ENCODE results near the gene MLNR.

MLNR gene, protein sequence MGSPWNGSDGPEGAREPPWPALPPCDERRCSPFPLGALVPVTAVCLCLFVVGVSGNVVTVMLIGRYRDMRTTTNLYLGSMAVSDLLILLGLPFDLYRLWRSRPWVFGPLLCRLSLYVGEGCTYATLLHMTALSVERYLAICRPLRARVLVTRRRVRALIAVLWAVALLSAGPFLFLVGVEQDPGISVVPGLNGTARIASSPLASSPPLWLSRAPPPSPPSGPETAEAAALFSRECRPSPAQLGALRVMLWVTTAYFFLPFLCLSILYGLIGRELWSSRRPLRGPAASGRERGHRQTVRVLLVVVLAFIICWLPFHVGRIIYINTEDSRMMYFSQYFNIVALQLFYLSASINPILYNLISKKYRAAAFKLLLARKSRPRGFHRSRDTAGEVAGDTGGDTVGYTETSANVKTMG

DNA sequence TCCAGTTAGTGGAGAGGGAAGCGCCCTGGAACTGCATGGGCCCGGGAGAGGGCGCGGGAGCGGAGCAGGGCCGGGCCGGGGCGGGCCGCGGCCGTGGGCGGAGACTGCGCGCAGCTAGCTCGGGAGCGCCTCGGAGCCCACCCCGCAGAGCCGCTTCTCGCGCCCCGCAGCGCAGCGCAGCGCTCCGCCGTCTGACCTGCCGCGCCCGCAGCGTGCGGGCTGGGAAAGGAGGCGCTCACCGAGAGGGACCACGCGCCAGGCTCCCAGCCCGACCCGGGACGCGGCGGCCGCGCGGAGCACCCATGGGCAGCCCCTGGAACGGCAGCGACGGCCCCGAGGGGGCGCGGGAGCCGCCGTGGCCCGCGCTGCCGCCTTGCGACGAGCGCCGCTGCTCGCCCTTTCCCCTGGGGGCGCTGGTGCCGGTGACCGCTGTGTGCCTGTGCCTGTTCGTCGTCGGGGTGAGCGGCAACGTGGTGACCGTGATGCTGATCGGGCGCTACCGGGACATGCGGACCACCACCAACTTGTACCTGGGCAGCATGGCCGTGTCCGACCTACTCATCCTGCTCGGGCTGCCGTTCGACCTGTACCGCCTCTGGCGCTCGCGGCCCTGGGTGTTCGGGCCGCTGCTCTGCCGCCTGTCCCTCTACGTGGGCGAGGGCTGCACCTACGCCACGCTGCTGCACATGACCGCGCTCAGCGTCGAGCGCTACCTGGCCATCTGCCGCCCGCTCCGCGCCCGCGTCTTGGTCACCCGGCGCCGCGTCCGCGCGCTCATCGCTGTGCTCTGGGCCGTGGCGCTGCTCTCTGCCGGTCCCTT, at the start of gene MLNR:
MLNR (plus strand) TSS at position 303 of the 820 bp plus-strand sequence; CDS start at position 303, 0 bp downstream.
- no peak for DNase-seq

DNA sequence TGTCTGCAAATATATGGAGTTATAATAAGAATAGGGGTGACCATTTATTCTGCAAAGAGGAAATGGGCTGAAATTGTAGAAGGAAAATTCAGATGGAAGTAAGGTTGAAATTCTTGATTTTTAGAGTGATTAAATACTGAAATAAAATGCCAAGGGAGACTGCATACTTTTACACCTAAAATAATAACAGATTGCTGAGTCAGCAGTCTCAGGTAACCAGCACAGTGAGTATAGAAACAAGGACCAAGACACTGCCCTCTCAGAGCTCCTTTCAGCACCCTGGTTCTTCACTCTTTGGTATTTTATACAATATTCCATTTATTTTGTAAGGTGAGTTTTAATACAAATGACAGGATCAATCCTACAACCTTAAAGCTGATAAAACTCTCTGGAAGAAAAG, 48.8 kb upstream of the MLNR start:
- no peak for DNase-seq

DNA sequence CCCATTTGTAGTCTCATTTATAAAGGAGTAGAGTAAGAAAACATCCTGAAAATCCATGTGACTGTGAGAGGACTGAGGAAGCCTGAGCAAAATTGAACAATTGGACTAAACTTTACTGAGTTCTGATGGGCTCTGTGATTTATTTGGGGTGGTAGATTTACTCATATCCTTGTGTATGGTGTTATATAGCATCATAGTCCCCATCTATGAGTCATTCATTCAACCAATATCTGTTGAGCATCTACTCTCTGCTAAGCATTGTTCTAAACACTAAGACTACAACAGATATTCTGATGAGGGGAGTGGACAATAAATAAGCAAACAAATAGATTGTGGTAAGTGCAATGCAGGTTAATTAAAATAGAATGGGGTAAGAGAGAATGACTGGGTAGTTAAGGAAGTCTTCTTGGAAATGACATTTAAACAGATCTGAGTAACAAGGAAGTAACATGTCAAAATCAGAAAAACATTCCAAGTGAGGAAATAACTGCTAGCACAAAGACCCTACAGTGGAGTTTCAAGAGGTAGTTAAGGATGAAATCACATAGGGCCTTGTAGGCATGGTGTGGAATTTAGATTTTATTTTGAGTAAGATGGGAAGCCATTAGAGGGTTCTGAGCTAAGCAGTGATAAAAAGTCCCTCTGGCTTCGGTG, 36.3 kb upstream of the MLNR start:
- DNase-seq, result no peak

DNA sequence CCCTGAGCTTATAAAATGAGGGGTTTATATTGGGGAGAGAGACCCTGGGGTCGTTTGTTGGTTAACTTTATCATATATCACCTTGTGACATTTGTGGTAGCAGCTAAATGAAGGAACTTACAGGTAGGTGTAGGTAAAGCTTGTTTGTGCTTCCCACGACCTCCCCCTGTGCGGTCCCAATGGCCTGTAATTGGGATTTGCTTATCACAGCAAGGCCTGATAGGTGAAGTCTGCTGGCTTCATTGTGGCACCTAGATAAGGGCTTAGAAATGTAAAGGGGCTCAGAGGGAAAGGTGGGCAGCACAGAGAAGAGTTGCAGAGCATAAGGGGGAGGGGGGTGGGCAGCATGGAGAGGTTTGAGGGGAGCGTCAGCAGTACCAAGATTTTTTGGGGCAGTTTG, 35.5 kb upstream of the MLNR start:
- DNase-seq, result no peak

DNA sequence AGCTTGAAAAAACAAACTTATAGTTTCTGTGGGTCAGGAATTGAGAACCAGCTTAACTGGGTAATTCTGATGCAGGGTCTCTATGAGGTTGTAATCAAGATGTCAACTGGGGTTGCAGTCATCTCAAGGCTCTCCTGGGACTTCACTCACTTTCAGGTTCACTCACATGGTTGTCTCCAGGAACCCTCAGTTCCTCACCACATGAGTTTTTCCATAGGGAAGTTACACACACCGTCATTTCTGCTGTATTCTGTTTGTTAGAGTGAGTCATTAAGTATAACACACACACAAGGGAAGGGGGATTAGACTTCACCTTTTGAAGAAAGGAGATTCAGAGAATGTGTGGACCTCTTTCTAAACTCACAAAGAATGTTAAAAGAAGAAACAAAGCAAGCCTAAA, 34.9 kb upstream of the MLNR start:
- no peak for DNase-seq

DNA sequence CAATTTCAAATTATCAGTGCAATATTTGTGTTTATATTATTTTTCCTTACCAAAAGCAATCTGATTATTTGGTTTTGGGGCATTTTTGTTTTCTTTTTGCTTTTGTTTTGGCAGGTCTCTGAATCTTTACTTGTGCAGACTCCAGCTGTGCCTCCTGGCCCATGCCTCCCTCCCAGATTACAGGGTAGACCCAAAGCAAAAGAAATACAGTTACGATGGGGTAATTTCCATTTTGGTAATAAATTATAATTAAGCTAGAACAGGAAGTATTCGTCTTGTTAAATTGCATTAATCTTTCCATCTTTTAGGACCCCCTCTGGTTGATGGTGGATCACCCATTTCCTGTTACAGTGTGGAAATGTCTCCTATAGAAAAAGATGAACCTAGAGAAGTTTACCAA, 29.2 kb upstream of the MLNR start:
- DNase-seq, result no peak

DNA sequence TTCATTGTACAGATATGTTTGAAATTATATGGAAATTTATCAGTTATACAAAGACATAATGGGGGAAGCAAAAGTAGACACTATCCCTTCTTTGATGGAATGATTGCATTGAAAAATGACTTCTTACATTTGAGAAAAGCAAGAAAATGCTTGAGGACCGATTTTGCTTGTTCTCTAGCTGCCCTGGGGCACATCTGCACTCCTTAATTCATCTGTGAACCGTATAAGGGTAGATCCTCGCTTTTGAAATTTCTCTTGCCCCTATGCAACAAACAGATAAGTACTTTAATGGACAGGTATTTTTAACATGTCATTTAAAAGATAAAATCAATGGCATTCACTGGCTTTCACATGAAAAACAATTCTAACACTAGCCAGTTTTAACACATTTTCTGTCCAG, 13.5 kb upstream of the MLNR start:
- DNase-seq, result no peak

DNA sequence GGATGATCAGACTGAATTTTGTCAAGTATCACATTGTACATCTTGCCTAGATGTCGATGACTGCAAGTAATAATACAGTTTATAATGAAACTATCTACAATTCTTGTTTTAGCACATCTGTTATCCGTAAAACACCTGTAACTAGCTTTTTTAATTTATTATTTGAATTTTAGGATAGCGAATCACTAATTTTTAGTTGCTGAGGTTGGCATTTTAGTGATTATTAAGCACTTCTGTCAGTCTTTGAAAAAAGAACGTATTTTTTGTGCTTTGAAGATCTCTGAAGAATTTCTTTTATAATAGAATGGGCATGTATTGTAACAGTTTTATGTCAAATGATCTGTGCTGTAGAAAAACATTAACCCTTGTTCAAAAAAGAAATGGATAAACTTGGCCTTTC, 11.5 kb upstream of the MLNR start:
- DNase-seq, result no peak

DNA sequence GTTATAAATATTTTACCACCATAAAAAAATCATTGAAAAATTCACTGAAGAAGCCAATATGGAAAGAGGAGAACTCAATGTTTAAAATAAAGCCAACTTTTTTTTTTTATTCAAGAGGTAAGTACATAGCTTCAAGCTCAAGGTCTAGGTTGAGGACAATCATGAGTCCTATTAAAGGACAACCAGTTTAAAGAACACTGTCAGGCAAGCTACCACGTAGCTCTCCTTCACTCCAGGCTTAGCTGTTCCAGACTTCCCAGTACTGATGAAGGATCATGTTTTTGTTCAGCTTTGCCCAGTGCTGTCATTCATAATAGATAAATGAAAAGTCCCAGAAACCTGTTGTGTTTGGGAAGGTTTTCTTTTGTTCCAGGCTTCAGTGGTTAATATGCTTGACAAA, 10.0 kb upstream of the MLNR start:
- DNase-seq, result no peak

DNA sequence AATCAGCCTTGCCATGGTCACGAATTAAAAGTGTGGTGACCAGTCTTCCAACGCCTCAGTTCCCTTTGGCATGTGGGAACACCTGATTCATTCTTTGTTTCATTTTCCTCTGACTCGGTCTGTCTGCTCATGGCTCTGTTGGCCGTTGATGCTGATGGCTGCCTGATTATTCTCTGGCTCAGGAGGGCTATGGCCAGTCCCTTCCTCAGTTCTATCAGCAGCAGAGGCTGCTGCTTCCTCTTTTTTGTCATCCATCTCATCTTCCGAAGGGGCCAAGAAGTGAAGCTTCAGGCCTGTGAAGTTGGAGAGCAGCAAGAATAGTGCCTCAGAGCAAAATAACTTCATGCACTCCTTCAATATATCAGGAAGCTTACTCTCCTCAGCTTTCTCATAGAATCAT, 9.5 kb upstream of the MLNR start:
- DNase-seq, result no peak

DNA sequence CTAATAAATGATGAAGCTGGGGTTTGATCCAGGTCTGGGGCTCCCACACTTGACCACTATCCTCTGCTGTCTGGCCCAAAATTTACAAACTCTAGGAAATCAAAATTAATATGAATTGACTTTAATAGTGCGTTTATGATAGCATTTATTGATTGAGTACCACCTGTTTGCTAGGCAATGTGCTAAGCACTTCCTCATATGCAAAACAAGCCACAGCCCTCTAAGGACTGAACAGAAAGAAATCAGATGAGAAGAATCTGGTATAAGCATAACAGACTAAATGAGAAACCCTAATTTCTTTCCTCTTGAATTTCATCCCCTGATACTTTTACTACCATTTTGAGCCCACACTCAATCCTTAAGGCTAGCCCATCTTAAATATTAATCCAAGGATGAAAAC, 6.6 kb upstream of the MLNR start:
- DNase-seq, result no peak

DNA sequence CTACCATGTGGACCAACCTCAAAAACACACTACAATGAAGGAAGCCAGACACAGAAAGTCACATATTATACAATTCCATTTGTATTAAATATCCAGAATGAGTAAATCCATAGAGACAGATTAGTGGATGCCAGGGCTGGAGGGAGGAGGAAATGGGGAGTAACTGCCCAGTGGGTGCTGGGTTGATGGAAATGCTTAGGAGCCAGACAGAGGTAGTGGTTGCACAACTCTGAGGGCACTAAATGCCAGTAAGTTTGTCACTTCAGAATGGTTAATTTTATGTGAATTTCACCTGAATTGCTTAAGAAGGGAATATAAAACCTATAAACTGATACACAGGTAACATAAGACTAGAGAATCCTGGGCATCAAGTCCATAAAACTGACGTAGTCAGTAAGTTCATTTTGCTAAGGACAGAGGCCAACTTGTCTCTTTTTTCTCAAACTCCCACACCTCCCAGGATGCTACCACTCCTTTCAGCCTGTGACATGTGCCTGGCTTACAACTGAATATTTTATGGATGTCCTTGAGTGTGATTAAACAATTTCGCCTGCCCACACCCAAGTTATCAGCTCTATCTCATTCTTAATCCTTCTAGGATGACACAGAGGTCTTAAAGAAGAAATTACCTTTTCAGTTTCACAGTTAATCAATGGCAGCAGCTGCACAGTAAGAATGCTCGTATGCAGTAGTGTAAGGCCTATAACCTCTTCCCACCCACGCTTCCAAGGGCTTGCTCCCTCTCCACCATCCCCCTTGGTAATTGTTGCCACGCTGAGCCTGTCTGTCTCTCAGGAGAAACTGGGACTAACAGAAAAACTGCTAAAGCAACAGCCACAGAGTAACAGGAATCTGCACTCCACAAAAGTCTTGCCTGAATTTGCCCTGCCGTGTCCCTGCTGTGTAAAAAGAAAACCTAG, 5.9 kb upstream of the MLNR start:
- DNase-seq, result no peak

DNA sequence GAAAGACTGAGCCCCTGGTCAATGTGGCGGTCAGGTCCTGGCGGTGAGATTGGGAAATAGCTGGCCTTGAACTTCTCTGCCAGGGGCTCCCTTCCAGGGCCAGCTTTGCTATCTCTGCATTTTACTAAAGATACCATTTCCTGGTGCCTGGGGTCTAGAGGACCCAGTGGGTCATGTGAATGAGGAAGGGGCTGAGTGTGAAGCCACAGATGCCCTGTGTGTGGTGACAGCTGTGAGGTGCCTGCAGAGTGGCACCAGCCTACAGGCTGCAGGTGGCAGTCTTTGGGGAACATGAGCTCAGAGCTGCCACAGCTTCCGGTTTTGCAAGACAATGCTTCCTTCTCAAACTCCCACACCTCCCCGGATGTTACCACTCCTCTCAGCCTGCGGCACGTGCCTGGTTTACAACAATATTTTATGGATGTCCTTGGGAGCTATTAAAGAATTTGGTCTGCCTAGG, 5.2 kb upstream of the MLNR start:
- no peak for DNase-seq

DNA sequence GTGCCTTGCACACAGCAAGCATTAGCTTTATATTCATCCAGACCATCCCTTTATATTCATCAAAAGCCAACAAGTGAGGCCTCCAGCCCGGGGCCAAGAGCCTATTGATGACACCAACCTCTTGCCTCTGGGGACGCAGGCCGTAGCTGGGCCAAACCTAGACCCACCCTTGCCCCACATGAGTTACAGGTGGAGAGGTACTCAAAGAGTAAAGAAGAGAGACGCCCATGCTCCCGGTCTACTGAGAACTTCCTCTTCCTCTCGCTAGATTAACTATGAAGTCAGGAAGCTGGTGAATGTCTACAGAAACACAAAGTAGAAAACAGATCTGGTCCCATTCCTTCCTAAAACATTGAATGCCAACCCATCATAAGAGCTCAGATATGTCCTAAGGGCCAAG, 3.8 kb upstream of the MLNR start:
- DNase-seq, result no peak

DNA sequence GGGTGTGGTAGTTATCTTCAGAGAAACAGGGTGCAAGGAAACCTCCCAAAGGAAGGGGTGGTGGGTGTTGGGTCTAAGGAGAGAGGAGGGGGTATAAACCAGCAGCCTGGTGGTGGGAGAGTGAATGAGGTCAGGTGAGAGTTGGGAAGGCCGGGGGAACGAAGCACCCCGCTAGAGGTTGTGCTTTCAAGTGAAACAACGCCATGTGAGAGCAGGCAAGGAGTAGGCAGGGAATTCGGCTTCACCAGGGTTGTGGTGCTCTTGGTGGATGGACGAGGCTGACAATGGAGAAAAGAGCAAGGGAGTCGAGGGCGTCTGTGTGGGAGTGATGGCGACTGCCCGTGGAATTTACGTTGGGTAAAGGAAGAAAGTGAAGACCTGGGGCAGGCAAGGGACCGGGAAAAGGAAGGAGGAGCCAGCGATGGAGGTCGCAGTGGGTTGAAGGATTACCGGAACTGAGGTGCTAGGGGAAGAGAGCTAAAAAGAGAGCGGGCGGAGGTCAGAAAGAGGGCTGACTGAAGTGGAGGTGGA, 2.1 kb upstream of the MLNR start:
- DNase-seq, result no peak

DNA sequence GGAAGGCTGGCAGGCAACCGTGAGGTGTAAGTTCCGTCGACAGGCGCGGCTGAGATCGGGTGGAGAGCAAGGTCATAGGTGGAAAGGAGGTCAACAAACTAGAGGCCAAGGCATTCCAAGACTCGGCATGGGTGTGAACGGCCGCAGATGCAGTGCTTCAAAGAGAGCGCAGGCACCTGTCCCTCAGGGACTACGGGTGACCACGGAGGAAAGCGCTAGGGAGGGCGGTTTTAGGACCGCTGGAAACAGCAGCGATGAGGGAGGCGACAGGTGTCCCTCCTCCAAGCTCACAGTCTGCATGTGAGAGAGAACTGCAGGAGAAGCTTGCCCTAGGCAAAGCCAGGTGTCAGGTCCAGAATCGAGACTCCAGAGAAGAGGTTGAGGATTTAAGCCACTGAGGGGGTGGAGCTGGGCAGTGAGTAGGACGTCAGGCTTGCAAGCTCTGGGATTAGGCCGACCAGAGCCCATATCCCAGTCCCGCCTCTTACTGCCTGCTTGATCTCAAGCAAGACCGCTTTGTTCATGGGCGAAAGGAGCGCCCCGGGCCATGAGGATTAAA, 1.6 kb upstream of the MLNR start:
- DNase-seq, result no peak

DNA sequence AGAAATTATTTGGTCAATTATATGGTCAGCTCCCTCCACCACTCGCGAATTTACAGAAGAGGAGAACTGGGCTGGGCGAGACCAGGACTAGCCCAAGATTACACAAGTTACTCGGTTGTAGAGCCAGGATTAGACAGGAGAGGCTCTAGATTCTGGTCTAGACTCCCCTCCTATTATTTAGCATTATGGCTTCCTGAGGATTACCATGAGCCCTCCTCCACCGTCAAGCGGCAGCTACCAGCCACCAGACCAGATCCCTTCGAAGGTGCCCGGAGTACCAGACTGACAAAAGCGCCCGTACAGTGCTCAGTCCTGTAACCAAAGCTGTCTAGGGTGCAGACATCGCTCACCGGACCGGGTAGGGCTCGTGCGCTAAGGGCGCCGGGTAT, 497 bp upstream of the MLNR start:
- no peak for DNase-seq

DNA sequence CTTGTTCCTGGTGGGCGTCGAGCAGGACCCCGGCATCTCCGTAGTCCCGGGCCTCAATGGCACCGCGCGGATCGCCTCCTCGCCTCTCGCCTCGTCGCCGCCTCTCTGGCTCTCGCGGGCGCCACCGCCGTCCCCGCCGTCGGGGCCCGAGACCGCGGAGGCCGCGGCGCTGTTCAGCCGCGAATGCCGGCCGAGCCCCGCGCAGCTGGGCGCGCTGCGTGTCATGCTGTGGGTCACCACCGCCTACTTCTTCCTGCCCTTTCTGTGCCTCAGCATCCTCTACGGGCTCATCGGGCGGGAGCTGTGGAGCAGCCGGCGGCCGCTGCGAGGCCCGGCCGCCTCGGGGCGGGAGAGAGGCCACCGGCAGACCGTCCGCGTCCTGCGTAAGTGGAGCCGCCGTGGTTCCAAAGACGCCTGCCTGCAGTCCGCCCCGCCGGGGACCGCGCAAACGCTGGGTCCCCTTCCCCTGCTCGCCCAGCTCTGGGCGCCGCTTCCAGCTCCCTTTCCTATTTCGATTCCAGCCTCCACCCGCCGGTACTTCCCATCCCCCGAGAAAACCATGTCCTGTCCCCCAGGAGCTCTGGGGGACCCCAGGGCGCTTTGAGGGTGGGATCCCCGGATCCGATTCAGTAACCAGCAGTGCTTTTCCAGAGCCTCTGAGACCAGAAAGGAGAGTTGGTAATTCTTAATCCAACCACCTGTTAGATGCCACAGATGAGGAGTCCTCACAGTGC, 885 bp downstream of the MLNR start:
- no peak for DNase-seq

DNA sequence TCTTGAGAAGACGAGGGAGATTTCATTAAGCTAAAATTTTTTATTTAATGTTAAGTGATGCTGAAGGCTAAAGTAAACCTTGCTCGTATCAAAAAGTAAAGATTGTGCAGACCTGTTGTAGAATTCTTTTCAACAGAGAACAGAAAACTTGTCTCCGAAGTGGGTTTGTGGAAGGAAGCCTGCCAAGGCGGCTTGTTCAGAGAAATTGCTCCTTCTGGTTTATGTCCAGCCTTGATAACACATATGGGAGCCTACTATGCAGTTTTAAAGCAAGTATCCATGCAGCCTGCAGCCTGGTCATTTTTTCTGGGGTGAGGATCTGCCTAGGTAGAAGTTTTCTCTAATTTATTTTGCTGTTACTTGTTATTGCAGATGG, 1.4 kb downstream of the MLNR start:
- DNase-seq, result no peak

DNA sequence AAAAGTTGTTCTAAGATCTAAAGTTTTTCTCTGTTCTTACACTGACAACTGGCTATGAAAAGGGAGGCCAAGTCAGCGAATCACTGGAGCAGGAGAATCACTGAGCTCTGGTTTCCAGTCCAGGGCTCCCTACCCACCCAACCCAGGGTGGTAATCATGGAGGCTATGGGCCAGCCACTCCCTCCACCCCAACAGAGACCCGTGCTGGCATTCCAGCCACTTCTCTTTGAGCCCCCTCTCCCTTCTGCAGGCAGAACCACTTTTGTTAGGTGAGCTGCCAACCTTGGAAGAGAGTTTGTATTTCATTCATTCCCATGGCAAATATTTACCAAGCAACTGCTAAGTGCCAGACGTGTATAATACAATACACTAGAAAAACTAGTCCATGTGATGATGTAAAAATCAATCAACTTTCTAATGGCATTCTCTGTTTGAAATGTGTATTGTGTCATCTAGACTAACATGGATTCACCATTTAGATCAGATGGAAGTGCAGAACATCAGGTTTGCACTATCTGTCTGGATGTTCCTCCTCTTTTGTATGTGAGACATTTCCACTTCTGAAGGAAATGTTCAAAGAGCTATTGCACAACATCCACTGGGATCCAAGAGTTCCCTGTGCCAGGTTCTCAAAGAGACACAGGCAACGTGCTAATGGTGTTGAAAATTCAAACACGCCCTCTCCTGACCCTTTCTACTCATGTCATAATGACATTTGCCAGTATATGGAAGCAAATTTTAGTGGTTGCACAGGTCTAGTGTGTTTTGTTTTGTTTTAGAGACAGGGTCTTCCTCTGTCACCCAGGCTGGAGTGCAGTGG, 5.3 kb downstream of the MLNR start:
- DNase-seq, result no peak

Data from NCI-H524 treated with DMSO at 0.1 percent for 48 hours (cell line).